HG02571 (cell line): Measurements from ENCODE around the gene OR51B4.
"Not testable (repeated sequence)": the region's sequence is repeated elsewhere in the genome, so short reads cannot be mapped to it uniquely, and the experiment has no call there.

ENCODE experiments used
- ATAC-seq: cut with Tn5 transposase; IDR thresholded peaks from one replicate; pipeline ENCODE4 v1.9.1; 2021; ENCODE audit warnings: mild to moderate bottlenecking, moderate library complexity; ENCODE audit not compliant: unreplicated experiment

Gene OR51B4

GRCh38 chr11:5275369-5276110, 26.2 kb downstream of the OR51B4 start:
- no peak for ATAC-seq

GRCh38 chr11:5274395-5274794, 27.4 kb downstream of the OR51B4 start:
- no peak for ATAC-seq

- no peak for ATAC-seq
Measured at GRCh38 chr11:5272395-5273017, 29.2 kb downstream of the OR51B4 start.

- ATAC-seq = no peak
Measured at GRCh38 chr11:5269715-5270147, 32.0 kb downstream of the OR51B4 start, which contains the start of gene HBE1. TSS of gene HBE1 (minus strand) at chr11:5269945. CDS start at chr11:5269890, 55 bp downstream.

GRCh38 chr11:5267033-5267563, 34.6 kb downstream of the OR51B4 start:
- no peak for ATAC-seq

- no peak for ATAC-seq
Measured at GRCh38 chr11:5266609-5267008, 35.1 kb downstream of the OR51B4 start.

GRCh38 chr11:5265832-5266231, 35.9 kb downstream of the OR51B4 start:
- ATAC-seq = no peak

GRCh38 chr11:5258543-5259262, 43.0 kb downstream of the OR51B4 start:
- no peak for ATAC-seq

- no peak for ATAC-seq
Measured at GRCh38 chr11:5257296-5257695, 44.5 kb downstream of the OR51B4 start.

- not testable (repeated sequence) for ATAC-seq
Measured at GRCh38 chr11:5254646-5255413, 46.9 kb downstream of the OR51B4 start, which contains the start of gene HBG2. TSS of gene HBG2 (minus strand) at chr11:5254781. CDS start at chr11:5254728, 53 bp downstream.

GRCh38 chr11:5254023-5254422, 47.7 kb downstream of the OR51B4 start:
- not testable (repeated sequence) for ATAC-seq

- ATAC-seq = not testable (repeated sequence)
Measured at GRCh38 chr11:5253440-5253839, 48.3 kb downstream of the OR51B4 start.

- ATAC-seq = no peak
Measured at GRCh38 chr11:5252919-5253265, 48.9 kb downstream of the OR51B4 start.

GRCh38 chr11:5252192-5252918, 49.4 kb downstream of the OR51B4 start:
- no peak for ATAC-seq

- ATAC-seq = no peak
Measured at GRCh38 chr11:5251746-5252145, 50.0 kb downstream of the OR51B4 start.
